Stomach (tissue), 9 donors: ENCODE measurements around the gene KIF12. TPM values are rescaled to one million over a fixed set of nuclear protein-coding genes. Genes with fewer than 3 reads are reported as not detected.

Experiments used
- DNase-seq, 2 donors: peaks; one replicate each; pipeline versions ENCODE4 v3.0.0 to v3.0.0-alpha.2; 2013 to 2019
- H3K27ac ChIP-seq, 5 donors: fragments of 200-600 bp in 4 of 5; sonication (generic) in 4 of 5; one replicate each; pipeline ENCODE4 v1.5.1; 2013 to 2019; ENCODE audit warnings: mild to moderate bottlenecking in 1 of 5, moderate library complexity in 1 of 5
- H3K27me3 ChIP-seq, 3 donors: fragments of 200-600 bp; sonication (generic); one replicate each; pipeline ENCODE4 v1.5.1; 2017 to 2019; ENCODE audit warnings: mixed run types in 1 of 3
- H3K36me3 ChIP-seq, 4 donors: fragments of 200-600 bp; sonication (generic); 1 replicate in 3 of 4; 2 replicates in 1 of 4; pipeline ENCODE4 v1.5.1; 2016 to 2019
- H3K4me1 ChIP-seq, 4 donors: fragments of 200-600 bp; sonication (generic); one replicate each; pipeline ENCODE4 v1.5.1; 2016 to 2019
- H3K4me3 ChIP-seq, 4 donors: fragments of 200-600 bp; sonication (generic) in 3 of 4; one replicate each; pipeline ENCODE4 v1.5.1; 2016 to 2019; ENCODE audit warnings: mild to moderate bottlenecking in 1 of 4
- H3K9me3 ChIP-seq, 4 donors: fragments of 200-600 bp; sonication (generic); one replicate each; pipeline ENCODE4 v1.5.1; 2016 to 2019
- CTCF ChIP-seq, 7 experiments: fragments of 450-650 bp in 4 of 7; fragments of 200-600 bp in 3 of 7; sonication (generic) in 3 of 7; IDR thresholded peaks; one replicate each; pipeline ENCODE4 v1.5.1; 2016 to 2019; ENCODE audit warnings: antibody characterized with exemption in 7 of 7, control low read depth in 2 of 7, mild to moderate bottlenecking in 1 of 7
- EP300 ChIP-seq: sonication (generic); formaldehyde crosslinking; IDR thresholded peaks from one replicate; pipeline ENCODE4 v1.6.1; 2017; ENCODE audit warnings: antibody characterized with exemption
- POLR2A ChIP-seq, 4 donors: fragments of 450-650 bp; IDR thresholded peaks; one replicate each; pipeline ENCODE4 v1.6.1; 2016; ENCODE audit warnings: antibody characterized with exemption in 4 of 4, control low read depth in 2 of 4, mild to moderate bottlenecking in 1 of 4, moderate library complexity in 1 of 4
- POLR2AphosphoS5 ChIP-seq, 3 donors: sonication (generic); formaldehyde crosslinking; IDR thresholded peaks; one replicate each; pipeline ENCODE4 v1.6.1; 2016; ENCODE audit warnings: antibody characterized with exemption in 3 of 3
- WGBS, 5 donors: extraction: QIAGEN DNeasy Blood & Tissue Kit in 3 of 5; methylation state at CpG; one replicate each; pipeline versions ENCODE4 v1.1.5 to v1.1.7; 2013 to 2018; 5-methylcytosine and 5-hydroxymethylcytosine counted together
- intact Hi-C: fragments of 100-400 bp; cut with DNase I; formaldehyde crosslinking; loops from one replicate; pipeline ENCODE4 v1.15.1; 2023; ENCODE audit warnings: low total_unique reads
- polyA plus RNA-seq, 3 donors: library from polyadenylated mRNA; stranded (reverse); fragments of 200-250 nt; gene quantifications; one replicate each; pipeline ENCODE4 v1.2.3, GENCODE V29; 2013
- total RNA-seq, 5 donors: library from RNA; depleted of rRNA; stranded (reverse); fragments of >200 nt; gene quantifications; one replicate each; pipeline versions ENCODE4 v1.1.0 to v1.2.3, GENCODE V29; 2014 to 2016
- donor health status: healthy with polysubstance abuse.
- donor health status: Bipolar disorder and iron deficiency.
- donor health status: healthy.

Gene KIF12
- total and polyA plus RNA-seq, 8 donors = 3.9 to 79.4 (median 17.5) TPM

- H3K9me3 ChIP-seq = no peaks in the 10 kb centered on the region
- no peaks in the 10 kb centered on the region for H3K36me3 ChIP-seq
- H3K27ac ChIP-seq = peak overlapping the region in 4 of 5 donors; percentile 2 to 78 (median 67)
- intact Hi-C loops = no loop called here
- TF ChIP-seq POLR2AphosphoS5 (IDR thresholded peaks at IDR 0.05) (no peak), POLR2A (IDR thresholded peaks at IDR 0.05) (no peak), EP300 (no peak), CTCF (IDR thresholded peaks at IDR 0.05) (no peak)
- DNase-seq = peak in 1 of 2 donors; percentile 41
- H3K4me1 ChIP-seq = peaks cover 15 to 45% (median 30%) of the 10 kb centered on the region in 4 donors
- H3K27me3 ChIP-seq = peaks cover 0 to 35% (median 0%) of the 10 kb centered on the region in 3 donors
- WGBS, 5 donors = 25 to 43% (median 37%) methylated on average over 8 to 9 of the region's 9 CpGs
- no peak overlapping the region for H3K4me3 ChIP-seq
Observed at GRCh38 chr9:114119242-114120191, 20.4 kb upstream of the KIF12 start.

- peak; percentile 67 to 92 for DNase-seq
- intact Hi-C loops = no loop called here
- TF ChIP-seq CTCF (IDR thresholded peaks at IDR 0.05) (no peak), POLR2AphosphoS5 (IDR thresholded peaks at IDR 0.05) (peak in 1 of 3 donors; percentile 19)
- Histone ChIP-seq H3K9me3 (no peaks in the 10 kb centered on the region), H3K4me1 (peaks cover 20 to 41% (median 31%) of the 10 kb centered on the region in 4 donors), H3K36me3 (no peaks in the 10 kb centered on the region), H3K27me3 (peaks cover 0 to 44% (median 0%) of the 10 kb centered on the region in 3 donors), H3K4me3 (no peak overlapping the region), H3K27ac (peak overlapping the region; percentile 35 to 78 (median 61))
- WGBS, 5 donors = 26 to 48% (median 36%) methylated on average over 18 to 21 of the region's 21 CpGs
Observed at GRCh38 chr9:114117996-114118830, 19.1 kb upstream of the KIF12 start.

GRCh38 chr9:114117614-114117995, 18.5 kb upstream of the KIF12 start:
- H3K27ac ChIP-seq = peak overlapping the region; percentile 35 to 78 (median 61)
- H3K27me3 ChIP-seq = peaks cover 0 to 47% (median 0%) of the 10 kb centered on the region in 3 donors
- no peaks in the 10 kb centered on the region for H3K36me3 ChIP-seq
- peaks cover 25 to 44% (median 32%) of the 10 kb centered on the region in 4 donors for H3K4me1 ChIP-seq
- intact Hi-C loops = no loop called here
- no peak for DNase-seq
- no peaks in the 10 kb centered on the region for H3K9me3 ChIP-seq
- WGBS, 5 donors = 66 to 78% (median 72%) methylated on average over 7 of the region's 7 CpGs
- H3K4me3 ChIP-seq = no peak overlapping the region
- no peak for TF ChIP-seq POLR2AphosphoS5 (IDR thresholded peaks at IDR 0.05)
- TF ChIP-seq POLR2A (IDR thresholded peaks at IDR 0.05) = no peak
- TF ChIP-seq CTCF (IDR thresholded peaks at IDR 0.05) = no peak
- no peak for TF ChIP-seq EP300

- H3K4me1 ChIP-seq = peaks cover 25 to 44% (median 32%) of the 10 kb centered on the region in 4 donors
- no peaks in the 10 kb centered on the region for H3K9me3 ChIP-seq
- 55 to 72% (median 62%) methylated on average over 11 to 12 of the region's 12 CpGs for WGBS, 5 donors
- H3K27ac ChIP-seq = no peak overlapping the region
- peaks cover 0 to 47% (median 0%) of the 10 kb centered on the region in 3 donors for H3K27me3 ChIP-seq
- no peak overlapping the region for H3K4me3 ChIP-seq
- peak in 1 of 2 donors; percentile 52 for DNase-seq
- TF ChIP-seq EP300 (no peak), POLR2A (IDR thresholded peaks at IDR 0.05) (no peak), POLR2AphosphoS5 (IDR thresholded peaks at IDR 0.05) (no peak)
- intact Hi-C loops = no loop called here
- H3K36me3 ChIP-seq = no peaks in the 10 kb centered on the region
Observed at GRCh38 chr9:114116126-114116747, 17.1 kb upstream of the KIF12 start.
